Thyroid gland (tissue), 4 donors: ENCODE data around the gene ITGA2B.

Source experiments
- CTCF ChIP-seq, 6 experiments: fragments of 200-600 bp in 3 of 6; fragments of 450-650 bp in 3 of 6; sonication (generic) in 3 of 6; IDR thresholded peaks; one replicate each; pipeline ENCODE4 v1.5.1; 2016 to 2019; ENCODE audit warnings: antibody characterized with exemption in 6 of 6, mild to moderate bottlenecking in 2 of 6, inconsistent platforms in 1 of 6, moderate library complexity in 1 of 6
- POLR2A ChIP-seq, 2 donors: fragments of 450-650 bp; IDR thresholded peaks; one replicate each; pipeline ENCODE4 v1.6.1; 2017; ENCODE audit warnings: antibody characterized with exemption in 2 of 2, mild to moderate bottlenecking in 2 of 2, moderate library complexity in 1 of 2

- TF ChIP-seq CTCF (IDR thresholded peaks at IDR 0.05) (no peak), POLR2A (IDR thresholded peaks at IDR 0.05) (no peak)
Observed at GRCh38 chr17:44351464-44351863, 38.0 kb downstream of the ITGA2B start.
